HCEC 1CT (cell line): ENCODE measurements around the gene APC2.

Experiments used
- DNase-seq: peaks from one replicate; pipeline ENCODE4 v3.0.0-alpha.2; 2017

The APC2 gene

DNA sequence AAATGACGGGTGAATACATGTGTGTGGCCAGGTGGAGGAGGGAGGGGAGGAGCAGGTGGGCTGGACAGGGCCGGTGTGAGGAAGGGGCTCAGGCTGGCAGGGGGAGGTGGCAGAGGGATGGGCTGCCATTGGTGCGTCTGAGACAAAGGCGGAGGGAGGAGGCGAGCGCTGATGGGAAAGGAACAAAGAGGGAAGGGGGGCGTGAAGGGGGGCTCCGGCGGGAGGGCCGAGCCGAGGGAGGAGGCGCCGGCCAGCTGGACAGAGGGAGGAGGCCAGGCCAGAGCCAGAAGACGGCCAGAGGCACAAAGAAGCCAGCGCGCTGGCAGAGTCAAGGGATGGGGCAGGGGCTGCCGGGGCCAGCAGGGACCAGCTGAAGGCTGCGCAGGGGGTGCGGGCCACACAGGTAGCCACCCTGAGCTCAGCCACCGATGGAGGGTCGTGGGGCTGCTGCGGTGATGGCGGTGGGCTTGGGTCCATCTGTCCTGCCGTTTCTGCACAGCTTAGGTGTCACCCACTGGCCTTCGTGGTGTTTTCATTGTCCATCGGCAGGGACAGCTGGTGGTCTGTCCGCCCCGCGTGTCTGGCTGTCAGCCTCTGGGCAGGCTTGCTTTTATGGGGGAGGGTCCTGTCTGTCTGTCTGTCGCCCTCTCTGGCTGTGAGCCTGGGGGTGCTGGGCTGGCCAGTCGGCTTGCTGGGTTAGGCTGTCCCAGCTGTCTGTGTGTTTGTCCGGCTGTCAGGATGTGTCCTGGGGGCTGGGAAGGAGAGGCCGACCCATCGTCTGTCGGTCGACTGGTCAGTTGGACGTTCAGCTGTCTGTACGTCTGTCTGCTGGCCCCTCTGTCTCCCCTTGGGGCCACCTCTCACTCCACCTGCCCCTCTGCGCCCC lies 2.2 kb downstream of the APC2 start:
- DNase-seq = no peak

DNA sequence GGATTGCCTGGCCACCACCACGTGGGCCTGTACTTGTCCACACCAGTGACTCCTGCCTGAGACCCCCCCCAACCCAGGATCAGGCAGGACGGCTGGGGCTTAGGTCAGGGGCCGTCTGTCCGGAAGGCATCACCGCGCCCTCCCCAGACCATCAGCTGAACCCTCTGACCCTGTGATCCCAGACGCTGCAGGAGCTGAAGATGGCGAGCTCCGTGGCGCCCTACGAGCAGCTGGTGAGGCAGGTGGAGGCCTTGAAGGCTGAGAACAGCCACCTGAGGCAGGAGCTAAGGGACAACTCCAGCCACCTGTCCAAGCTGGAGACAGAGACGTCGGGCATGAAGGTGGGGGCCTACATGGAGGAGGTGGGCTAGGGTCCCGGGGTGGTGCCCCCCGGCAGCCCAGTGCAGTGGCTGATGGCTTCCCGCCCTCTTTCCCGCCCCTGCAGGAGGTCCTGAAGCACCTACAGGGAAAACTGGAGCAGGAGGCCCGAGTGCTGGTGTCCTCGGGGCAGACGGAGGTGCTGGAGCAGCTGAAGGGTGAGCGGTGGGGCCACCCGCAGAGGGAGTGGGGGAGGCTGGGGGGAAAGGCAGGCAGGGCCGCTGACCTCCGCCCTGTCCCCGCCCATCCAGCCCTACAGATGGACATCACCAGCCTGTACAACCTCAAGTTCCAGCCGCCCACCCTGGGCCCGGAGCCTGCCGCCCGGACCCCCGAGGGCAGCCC lies 3.0 kb downstream of the APC2 start:
- no peak for DNase-seq

DNA sequence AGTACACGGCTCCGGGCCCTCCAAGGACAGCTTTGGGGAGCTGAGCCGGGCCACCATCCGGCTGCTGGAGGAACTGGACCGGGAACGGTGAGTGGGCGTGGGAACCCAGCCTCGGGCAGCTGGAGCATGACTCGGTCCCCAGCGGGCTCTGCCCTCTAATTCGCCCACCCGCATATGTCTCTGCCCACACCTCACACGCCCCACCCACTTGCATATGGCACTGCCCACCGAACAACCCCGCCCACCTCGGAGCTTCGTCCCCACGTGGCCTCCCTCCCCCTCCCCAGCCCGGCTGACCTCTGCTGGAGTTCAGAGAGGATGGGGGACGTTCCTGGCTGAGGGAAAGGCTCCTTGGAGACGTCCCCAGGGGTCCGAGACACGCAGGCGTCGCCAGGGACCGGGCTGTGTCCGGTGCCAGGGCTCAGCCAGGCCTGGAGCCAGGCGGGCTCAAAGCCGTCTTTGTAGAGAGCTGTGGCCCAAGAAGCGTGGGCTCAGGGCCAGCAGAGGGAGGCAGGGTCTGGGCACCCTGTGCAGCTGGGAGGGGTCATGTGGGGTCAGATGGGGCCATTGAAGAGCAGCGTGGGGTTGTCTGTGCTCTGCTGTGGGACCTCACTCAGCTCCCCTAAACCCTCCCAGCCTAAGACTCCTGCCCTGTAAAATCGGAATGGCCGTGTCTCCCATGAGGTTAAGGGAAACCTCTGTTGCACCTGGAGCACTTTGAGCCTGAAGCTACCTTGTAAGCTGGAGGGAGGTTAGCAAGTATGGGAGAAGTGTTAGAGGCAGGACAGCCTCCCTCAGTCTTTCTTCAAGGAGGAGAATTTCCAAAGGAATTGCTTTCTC lies 3.8 kb downstream of the APC2 start:
- no peak for DNase-seq

DNA sequence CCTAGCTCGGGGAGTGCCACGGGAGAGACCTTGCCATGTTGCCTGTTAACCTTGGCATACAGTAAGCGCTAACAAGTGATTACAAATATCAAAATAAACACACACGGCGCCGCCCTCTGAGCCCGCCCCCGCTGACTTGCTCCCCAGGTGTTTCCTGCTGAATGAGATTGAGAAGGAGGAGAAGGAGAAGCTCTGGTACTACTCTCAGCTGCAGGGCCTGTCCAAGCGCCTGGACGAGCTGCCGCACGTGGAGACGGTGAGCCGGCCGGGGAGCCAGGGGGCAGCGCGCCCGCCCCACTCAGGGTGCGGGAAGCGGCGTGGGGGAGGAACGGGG lies 5.0 kb downstream of the APC2 start:
- DNase-seq = no peak

DNA sequence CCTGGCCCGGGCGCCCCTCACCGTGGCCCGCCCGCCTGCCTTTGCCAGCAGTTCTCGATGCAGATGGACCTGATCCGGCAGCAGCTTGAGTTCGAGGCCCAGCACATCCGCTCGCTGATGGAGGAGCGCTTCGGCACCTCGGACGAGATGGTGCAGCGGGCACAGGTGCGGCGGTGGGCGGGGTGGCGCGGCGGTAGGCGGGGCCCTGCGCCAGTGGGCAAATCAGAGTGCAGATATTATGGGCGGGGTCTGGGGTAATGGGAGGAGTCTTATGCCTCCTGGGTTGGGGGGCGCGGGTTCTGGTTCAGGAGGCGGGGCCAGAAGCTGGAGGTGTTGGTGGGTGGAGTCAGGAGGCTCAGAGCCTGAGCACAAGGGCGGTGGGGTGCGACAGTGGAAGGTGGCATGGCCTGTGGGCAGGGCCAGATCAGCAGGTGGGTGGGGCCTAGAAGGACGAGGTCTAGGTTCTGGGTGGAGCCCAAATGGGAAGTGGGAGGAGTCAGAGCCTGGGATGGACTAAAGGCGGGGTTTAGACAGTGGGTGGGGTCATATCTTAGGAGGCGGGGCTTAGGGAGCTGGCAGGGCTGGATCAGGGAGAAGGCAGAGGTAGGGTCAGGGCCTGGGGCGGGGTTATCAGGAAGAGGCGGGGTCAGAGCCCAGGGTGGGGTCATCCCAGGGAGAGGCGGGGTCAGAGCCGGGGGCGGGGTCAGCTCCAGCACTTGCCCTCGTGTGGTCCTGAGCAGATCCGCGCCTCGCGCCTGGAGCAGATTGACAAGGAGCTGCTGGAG lies 5.6 kb downstream of the APC2 start:
- DNase-seq = peak; percentile 47

DNA sequence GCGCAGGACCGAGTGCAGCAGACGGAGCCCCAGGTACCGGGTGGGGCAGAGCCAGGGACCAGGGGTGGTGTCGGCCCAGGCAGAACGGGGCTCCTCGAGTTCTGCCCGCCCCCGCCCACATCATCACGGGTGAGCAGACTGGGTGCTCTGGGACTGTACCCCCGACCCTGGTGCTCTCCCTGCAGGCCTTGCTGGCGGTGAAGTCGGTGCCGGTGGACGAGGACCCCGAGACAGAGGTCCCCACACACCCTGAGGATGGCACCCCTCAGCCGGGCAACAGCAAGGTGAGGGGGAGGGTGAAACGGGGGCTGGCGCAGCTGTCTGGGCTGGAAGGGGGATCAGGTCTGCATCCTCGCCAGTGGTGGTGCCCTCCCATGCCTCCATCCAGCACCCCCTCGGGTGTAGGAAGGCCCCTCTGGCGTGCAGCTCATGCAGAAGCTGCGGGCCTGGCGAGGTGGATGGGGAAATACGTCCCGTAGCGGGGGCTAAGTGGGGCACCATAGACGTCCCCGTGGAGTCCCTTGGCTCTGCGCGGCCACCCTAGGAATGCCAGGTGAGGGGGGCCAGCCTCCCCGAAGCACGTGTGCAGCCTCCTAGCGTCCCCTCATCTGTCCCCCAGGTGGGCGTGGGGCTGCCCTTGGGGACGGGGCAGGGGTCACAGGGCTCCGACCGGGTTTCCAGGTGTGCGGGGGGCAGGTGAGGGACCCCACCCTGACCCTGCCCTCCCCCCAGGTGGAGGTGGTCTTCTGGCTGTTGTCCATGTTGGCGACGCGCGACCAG lies 6.4 kb downstream of the APC2 start:
- no peak for DNase-seq

DNA sequence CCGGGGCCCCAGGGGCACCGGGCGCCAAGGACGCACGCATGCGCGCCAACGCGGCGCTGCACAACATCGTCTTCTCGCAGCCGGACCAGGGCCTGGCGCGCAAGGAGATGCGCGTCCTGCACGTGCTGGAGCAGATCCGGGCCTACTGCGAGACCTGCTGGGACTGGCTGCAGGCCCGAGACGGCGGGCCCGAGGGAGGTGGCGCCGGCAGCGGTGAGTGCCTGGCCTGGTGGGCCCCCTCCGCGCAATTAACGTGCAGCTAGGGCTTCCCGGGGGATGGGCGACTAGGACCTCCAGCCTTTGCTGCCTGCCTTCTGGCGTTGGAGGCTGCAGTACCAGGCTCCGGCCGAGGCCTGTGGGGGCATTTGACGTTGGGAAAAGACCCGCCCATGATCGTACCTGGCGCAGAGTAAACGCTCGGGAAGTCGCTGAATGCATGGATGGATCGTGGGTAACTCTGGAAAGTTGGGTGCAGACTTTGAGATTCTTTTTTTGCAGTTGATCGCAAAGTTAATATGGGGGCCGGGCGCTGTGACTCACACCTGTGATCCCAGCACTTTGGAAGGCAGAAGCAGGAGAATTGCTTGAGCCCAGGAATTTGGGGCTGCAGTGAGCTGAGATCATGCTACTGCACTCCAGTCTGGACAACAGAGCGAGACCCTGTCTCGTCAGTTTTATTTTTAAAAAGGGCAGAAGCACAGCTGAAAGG lies 7.3 kb downstream of the APC2 start:
- no peak for DNase-seq

DNA sequence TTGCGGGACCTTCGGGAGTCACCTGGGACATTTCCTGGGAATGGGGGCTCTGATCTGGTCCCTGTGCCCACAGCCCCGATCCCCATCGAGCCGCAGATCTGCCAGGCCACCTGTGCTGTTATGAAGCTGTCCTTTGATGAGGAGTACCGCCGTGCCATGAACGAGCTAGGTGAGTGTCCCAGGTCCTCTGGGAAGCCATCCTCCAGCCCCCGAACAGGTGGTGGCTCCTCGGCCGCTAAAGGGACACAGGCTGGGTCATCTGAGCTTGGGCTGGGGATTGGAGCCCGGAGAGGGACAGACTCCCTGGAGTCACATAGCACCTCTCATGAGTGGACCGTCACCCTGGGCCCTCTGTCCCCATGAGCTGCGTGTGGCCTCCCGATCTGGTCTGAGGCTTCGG lies 8.0 kb downstream of the APC2 start:
- no peak for DNase-seq

DNA sequence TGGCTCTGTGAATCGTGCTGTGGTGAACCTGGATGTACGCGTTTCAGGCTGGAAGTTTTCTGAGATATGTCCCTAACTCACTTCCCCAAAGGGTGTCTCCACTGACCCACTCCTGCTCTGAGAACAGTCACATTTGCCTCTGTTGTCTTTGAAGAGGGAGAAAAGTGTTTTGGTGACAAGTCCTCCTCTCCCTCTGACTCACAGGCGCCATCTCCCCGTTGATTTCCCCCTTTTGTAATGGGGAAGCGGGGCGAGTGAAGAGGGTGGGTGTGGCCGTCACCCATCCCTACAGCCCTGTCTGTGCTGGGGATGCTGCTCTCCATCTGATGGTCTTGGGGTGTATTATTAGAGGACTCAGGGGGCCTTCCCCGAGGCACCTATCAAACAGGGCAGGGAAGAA lies 9.6 kb downstream of the APC2 start:
- DNase-seq = no peak

DNA sequence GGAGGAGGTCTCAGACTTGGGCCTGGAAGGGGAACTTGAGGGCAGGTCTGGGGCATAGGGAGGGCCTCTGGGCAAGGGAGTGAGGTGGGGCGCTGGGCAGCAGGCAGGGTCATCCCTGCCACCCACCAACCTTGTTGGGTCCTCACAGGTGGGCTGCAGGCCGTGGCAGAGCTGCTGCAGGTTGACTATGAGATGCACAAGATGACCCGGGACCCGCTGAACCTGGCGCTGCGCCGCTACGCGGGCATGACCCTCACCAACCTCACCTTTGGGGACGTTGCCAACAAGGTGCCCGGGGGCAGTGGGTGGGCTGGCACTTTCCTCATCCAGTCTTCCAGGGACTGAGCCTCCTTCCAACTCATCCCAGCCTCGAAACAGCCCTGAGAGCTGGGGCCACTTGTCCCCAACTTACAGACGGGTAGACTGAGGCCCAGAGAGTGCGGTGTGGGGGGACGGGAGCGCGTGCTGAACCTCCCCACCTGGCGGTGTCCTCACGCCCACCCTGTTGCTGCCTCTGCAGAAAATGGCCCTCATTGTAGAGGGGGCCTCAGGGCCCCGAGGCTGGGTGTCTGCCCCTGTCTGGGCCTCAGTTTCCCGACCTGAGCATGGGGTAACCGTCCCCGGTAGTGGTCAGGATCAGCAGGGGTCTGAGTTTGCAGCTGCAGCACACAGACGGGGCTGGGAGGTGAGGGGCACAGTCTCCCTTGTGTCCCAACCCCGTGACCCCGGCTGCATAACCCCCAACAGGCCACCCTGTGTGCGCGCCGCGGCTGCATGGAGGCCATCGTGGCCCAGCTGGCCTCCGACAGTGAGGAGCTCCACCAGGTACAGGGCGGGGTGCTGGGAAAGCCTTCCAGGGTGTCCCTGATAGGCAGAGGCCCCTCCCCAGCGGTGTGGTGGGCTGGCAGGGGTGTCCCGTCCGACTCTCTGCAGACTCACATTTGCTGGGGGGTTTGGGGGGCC lies 10.4 kb downstream of the APC2 start:
- DNase-seq = no peak

DNA sequence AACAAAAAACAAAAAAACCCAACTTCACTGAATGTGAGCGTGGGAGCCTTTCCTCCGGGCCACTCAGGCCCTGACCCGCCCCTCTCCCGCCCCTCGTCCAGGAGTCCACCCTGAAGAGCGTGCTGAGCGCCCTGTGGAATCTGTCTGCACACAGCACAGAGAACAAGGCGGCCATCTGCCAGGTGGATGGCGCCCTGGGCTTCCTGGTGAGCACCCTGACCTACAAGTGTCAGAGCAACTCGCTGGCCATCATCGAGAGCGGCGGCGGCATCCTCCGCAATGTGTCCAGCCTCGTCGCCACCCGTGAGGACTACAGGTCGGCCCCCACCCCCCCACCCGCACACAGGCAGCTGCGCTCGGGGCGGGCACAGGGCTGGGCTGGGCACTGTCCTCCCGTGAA lies 11.9 kb downstream of the APC2 start:
- no peak for DNase-seq

DNA sequence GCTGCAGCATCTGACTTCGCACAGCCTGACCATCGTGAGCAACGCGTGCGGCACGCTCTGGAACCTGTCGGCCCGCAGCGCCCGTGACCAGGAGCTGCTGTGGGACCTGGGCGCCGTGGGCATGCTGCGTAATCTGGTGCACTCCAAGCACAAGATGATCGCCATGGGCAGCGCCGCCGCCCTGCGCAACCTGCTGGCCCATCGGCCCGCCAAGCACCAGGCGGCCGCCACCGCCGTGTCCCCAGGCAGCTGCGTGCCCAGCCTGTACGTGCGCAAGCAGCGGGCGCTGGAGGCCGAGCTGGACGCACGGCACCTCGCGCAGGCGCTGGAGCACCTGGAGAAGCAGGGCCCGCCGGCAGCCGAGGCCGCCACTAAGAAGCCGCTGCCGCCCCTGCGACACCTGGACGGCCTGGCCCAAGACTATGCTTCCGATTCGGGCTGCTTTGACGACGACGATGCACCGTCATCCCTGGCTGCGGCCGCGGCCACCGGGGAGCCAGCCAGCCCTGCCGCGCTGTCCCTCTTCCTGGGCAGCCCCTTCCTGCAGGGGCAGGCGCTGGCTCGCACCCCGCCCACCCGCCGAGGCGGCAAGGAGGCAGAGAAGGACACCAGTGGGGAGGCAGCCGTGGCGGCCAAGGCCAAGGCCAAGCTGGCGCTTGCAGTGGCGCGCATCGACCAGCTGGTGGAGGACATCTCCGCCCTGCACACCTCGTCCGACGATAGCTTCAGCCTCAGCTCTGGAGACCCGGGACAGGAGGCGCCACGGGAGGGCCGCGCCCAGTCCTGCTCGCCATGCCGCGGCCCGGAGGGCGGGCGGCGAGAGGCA lies 15.5 kb downstream of the APC2 start:
- DNase-seq = peak; percentile 0

DNA sequence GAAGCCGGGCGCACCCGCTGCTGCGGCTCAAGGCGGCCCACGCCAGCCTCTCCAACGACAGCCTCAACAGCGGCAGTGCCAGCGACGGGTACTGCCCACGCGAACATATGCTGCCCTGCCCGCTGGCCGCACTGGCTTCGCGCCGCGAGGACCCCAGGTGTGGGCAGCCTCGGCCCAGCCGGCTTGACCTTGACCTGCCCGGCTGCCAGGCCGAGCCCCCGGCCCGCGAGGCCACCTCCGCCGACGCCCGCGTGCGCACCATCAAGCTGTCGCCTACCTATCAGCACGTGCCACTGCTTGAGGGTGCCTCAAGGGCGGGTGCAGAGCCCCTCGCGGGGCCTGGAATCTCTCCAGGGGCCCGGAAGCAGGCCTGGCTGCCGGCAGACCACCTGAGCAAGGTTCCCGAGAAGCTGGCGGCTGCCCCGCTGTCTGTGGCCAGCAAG lies 16.1 kb downstream of the APC2 start:
- no peak for DNase-seq

DNA sequence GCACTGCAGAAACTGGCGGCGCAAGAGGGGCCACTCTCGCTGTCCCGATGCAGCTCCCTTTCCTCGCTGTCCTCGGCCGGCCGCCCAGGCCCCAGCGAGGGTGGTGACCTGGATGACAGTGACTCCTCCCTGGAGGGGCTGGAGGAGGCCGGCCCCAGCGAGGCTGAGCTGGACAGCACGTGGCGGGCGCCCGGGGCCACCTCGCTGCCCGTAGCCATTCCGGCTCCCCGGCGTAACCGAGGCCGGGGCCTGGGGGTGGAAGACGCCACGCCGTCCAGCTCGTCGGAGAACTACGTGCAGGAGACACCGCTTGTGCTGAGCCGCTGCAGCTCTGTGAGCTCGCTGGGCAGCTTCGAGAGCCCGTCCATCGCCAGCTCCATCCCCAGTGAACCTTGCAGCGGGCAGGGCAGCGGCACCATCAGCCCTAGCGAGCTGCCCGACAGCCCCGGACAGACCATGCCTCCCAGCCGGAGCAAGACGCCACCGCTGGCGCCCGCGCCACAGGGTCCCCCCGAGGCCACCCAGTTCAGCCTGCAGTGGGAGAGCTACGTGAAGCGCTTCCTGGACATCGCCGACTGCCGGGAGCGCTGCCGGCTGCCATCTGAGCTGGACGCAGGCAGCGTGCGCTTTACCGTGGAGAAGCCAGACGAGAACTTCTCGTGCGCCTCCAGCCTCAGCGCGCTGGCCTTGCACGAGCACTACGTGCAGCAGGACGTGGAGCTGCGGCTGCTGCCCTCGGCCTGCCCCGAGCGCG lies 16.7 kb downstream of the APC2 start:
- no peak for DNase-seq

DNA sequence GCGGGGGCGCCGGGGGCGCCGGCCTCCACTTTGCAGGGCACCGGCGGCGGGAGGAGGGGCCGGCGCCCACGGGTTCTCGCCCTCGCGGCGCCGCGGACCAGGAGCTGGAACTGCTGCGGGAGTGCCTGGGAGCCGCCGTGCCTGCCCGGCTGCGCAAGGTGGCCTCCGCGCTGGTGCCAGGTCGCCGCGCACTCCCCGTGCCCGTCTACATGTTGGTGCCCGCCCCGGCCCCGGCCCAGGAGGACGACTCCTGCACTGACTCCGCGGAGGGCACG lies 17.2 kb downstream of the APC2 start:
- DNase-seq = no peak

DNA sequence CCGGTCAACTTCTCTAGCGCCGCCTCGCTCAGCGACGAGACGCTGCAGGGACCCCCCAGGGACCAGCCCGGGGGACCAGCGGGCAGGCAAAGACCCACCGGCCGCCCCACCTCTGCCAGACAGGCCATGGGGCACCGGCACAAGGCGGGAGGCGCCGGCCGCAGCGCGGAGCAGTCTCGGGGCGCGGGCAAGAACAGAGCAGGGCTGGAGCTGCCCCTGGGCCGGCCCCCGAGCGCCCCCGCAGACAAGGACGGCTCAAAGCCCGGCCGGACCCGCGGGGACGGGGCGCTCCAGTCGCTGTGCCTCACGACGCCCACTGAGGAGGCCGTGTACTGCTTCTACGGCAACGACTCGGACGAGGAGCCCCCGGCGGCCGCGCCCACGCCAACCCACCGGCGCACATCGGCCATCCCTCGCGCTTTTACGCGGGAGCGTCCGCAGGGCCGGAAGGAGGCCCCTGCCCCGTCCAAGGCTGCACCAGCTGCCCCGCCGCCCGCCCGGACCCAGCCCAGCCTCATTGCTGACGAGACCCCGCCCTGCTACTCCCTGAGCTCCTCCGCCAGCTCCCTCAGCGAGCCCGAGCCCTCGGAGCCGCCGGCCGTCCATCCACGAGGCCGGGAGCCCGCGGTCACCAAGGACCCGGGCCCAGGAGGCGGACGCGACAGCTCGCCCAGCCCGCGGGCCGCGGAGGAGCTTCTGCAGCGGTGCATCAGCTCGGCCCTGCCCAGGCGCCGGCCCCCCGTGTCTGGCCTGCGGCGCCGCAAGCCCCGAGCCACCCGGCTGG lies 17.8 kb downstream of the APC2 start:
- no peak for DNase-seq

DNA sequence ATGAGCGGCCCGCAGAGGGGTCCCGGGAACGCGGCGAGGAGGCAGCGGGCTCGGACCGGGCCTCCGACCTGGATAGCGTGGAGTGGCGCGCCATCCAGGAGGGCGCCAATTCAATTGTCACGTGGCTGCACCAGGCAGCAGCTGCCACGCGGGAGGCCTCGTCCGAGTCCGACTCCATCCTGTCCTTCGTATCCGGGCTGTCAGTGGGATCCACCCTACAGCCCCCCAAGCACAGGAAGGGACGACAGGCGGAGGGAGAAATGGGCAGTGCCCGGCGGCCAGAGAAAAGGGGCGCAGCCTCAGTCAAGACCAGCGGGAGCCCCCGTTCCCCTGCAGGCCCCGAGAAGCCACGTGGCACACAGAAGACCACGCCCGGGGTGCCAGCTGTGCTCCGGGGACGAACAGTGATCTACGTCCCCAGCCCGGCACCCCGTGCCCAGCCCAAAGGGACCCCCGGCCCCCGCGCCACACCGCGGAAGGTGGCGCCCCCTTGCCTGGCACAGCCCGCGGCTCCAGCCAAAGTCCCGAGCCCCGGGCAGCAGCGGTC lies 18.4 kb downstream of the APC2 start:
- DNase-seq = no peak
